LNCaP clone FGC (cell line): Measurements from ENCODE around the gene NT5C1B.
"Not testable (repeated sequence)": the region's sequence is repeated elsewhere in the genome, so short reads cannot be mapped to it uniquely, and the experiment has no call there.

Experiments used
- DNase-seq: peaks from one replicate; pipeline ENCODE4 v3.0.0-alpha.2; 2011; ENCODE audit warnings: low read depth
- H3K4me3 ChIP-seq: 2 replicates; pipeline ENCODE4 v1.5.1; 2011; ENCODE audit warnings: mild to moderate bottlenecking, low read depth, low read length, control low read depth
- TF ChIP-seq, protein P1 (sequence below): IDR thresholded peaks from 2 replicates; pipeline ENCODE4 v1.5.1; 2012; ENCODE audit warnings: mild to moderate bottlenecking; ENCODE audit not compliant: control insufficient read depth, insufficient read depth; ENCODE audit errors: extremely low read depth

Gene NT5C1B

DNA sequence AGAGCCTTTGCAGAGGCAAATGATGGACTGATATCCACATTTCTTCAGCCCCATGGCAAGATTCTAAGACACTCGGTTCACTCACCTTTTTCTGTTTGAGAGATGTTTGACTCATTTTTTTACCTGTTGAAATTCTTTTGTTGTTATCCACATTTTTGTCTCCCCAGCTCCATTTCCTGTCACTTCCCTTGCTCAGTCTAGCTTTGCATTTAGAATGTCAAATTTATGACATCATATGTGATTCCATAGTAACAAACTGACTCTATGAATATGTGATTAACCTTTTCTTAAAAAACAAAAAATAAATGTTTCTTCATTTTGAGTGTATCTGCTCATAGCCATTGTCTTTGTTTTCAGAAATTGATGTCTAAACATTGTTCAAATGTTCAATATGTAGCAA lies at the start of gene NT5C1B:
NT5C1B (minus strand) TSS at position 216 of the 400 bp plus-strand sequence; CDS start at position 115, 101 bp downstream.
- DNase-seq: no peak
- TF ChIP-seq, protein P1, sequence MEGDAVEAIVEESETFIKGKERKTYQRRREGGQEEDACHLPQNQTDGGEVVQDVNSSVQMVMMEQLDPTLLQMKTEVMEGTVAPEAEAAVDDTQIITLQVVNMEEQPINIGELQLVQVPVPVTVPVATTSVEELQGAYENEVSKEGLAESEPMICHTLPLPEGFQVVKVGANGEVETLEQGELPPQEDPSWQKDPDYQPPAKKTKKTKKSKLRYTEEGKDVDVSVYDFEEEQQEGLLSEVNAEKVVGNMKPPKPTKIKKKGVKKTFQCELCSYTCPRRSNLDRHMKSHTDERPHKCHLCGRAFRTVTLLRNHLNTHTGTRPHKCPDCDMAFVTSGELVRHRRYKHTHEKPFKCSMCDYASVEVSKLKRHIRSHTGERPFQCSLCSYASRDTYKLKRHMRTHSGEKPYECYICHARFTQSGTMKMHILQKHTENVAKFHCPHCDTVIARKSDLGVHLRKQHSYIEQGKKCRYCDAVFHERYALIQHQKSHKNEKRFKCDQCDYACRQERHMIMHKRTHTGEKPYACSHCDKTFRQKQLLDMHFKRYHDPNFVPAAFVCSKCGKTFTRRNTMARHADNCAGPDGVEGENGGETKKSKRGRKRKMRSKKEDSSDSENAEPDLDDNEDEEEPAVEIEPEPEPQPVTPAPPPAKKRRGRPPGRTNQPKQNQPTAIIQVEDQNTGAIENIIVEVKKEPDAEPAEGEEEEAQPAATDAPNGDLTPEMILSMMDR: no peak
- no peak within 1 kb of the TSS for H3K4me3 ChIP-seq

DNA sequence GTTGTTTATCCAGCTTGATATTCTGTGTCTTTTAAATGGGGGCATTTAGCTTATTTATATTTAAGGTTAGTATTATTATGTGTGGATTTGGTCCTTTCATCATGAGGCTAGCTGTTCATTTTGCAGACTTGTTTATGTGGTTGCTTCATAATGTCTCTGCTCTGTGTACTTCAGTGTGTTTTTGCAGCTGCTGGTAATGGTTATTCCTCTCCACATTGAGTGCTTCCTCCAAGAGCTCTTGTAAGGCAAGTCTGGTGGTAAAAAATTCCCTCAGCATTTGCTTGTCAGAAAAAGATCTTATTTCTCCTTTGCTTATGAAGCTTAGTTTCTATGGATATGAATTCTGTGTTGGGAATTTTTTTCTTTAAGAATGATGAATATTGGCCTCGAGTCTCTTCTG lies 47.8 kb upstream of the NT5C1B start:
- TF ChIP-seq, protein P1: no peak
- no peak overlapping the region for H3K4me3 ChIP-seq
- DNase-seq: no peak

DNA sequence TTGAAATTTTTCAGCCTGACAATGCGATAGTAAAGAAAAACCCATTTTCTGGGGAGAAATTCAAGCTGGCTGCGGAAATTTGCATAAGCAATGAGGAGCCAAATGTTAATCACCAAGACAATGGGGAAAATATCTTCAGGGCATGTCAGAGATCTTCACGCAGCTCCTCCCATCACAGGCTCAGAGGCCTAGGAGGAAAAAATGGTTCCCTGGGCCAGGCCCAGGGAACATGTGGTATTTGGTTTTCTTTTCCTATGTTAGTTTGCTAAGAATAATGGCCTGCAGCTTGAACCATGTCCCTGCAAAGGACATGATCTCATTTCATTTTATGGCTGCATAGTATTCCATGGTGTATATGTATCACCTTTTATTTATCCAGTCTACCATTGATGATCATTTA lies 43.3 kb upstream of the NT5C1B start:
- DNase-seq, H3K4me3 ChIP-seq: not testable (repeated sequence)

DNA sequence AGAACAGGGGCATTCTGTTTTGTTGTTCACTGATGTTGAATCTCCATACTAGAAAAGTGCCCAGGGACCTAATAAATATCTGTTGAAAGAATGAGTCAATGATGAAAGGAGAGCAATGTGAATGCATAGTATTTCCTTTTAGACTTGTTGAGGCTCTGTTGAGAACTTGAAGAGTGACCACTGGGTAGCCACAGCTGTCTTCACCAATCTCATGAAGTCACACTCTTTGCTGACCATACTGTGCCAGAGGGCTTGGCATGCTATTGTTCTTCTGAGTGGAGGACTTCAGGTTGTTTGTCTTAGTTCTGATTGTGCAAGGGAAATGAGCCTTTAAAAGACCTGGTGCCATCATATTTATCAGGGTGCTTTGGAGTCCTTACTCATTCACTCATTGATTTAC lies 41.6 kb upstream of the NT5C1B start:
- no peak for DNase-seq
- no peak overlapping the region for H3K4me3 ChIP-seq
- TF ChIP-seq, protein P1: no peak

DNA sequence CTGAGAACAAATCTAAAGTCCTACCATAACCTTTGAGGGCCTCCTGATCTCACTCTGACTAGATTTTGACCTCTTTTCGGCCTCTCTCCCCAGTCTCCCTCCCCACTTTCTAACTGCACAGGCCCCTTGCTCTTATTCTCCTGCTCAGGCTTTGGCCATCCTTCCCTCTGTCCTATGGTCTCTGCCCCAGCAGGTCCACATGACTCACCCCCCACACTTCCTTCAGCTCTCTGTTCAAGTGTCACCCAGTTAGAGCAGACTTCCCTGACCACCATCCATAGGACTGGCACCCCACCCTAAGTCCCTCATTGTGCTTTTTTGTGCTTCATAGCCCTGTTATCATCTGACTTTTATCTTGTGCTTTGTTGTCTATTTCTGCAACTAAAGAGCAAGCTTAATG lies 41.2 kb upstream of the NT5C1B start:
- DNase-seq: no peak
- no peak overlapping the region for H3K4me3 ChIP-seq
- TF ChIP-seq, protein P1: no peak

DNA sequence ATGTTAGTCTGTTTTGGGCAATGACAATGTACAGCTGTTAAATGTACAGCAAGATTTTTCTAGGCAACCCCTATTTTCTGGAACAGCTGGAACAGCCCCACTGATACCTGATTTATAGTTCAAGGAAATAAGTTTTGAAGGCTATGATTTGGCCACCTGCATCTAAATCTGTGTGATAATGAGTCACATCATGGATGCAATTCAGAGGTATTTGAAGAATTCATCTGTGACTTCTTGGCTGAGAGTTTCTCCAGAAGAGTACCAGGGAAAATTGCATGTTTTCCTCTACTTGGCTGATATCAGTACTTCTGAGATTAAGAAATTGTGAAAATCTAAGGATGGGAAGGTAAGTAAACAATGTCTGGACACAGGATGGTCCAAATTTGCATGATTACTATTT lies 40.7 kb upstream of the NT5C1B start:
- TF ChIP-seq, protein P1: no peak
- H3K4me3 ChIP-seq: no peak overlapping the region
- DNase-seq: no peak

DNA sequence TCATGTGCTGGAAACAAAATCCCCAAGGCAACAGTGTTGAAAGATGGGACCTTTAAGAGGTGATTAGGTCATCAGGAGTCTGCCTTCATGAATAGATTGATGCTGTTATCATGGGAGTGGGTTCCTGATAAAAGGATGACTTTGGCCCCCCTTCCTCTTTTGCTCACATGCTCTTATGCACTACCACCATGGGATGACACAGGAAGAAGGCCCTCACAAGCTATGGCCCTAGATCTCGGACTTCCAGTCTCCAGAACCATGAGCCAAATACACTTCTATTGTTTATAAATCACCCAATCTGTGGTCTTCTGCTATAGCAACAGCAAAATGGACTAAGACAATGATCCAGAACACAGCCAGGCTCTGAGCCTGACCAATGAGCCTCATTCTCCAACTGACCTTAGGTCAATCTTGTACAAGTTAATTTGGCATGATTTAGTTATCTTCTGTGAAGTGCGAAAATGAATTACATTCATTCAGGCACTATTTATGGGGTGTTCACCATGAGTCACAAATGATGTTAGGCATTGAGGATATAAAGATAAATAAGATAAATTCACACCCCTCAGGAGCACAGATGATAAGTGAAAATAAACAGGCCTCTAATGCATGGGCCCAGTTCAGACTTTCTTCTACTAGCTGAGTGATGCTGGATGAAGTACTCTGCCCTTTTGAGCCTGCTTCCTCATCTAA lies 37.7 kb upstream of the NT5C1B start:
- DNase-seq: no peak
- TF ChIP-seq, protein P1: no peak
- H3K4me3 ChIP-seq: no peak overlapping the region
